ENCODE measurements around the gene TMCC1. TPM values are rescaled to one million over a fixed set of nuclear protein-coding genes. Genes with fewer than 3 reads are reported as not detected.
"Not testable (repeated sequence)": the region's sequence is repeated elsewhere in the genome, so short reads cannot be mapped to it uniquely, and the experiment has no call there.

The TMCC1 gene
- total and polyA plus RNA-seq, 7 experiments from 2014 or later: 2.6 to 39.4 (median 35.5) TPM

DNA sequence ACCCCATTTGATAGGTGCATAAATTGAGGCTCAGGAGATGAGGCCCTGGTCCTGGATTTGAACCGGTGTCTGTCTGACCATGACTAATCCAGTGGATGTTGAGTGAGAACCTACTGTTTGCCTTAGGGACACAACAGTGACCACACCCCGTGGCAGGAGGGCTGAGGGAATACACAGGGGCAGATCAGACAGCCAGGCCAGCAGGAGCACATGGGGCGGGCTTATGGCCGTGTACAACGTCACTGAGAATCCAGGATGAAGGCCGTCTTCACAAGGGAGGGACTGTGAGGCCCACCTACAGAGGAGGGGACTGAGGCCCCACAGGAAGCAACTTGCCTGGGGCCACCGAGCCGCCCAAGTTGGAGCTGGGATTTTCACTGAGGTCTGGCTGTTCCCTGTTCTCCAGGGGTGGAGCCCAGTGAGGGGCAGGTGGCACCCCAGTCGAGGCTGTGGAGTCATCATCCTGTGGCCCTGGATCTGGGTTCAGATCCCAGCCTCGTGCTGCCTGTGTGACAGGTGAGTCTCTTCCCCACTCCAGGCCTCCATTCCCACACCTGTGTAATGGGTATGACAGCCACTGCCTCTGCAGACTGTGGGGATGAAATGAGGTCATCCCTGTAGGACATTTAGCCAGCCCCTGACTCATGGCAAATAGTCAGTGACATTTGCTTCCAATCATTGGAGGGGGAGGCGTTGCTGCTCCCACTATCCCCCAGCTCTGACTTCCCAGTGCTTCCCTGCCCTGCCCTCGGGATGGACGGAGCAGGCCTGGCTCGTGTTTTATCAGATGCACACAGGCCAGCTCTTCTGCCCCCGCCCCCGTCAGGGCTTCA is 280.8 kb downstream of the TMCC1 start:
- H3K27ac Mint-ChIP-seq: no peak overlapping the region
- Histone ChIP-seq H3K36me3 (ENCODE audit: control insufficient read depth in 2 of 3, insufficient read depth in 3 of 3, low read length in 3 of 3) (no peaks in the 10 kb centered on the region), H3K27ac (ENCODE audit: low read depth, low read length) (no peak overlapping the region), H3K27me3 (ENCODE audit: control insufficient read depth in 2 of 2, insufficient read depth in 2 of 2, low read length in 2 of 2) (no peaks in the 10 kb centered on the region), H3K9me3 (ENCODE audit: control insufficient read depth in 2 of 3, low read length in 3 of 3) (no peaks in the 10 kb centered on the region), H3K4me1 (ENCODE audit: control insufficient read depth in 2 of 2, insufficient read depth in 2 of 2, low read length in 2 of 2) (no peaks in the 10 kb centered on the region), H3K4me3 (ENCODE audit: low read length) (no peak overlapping the region)
- H3K9me3 Mint-ChIP-seq: no peaks in the 10 kb centered on the region
- ChIA-PET CTCF (no interaction called here), POLR2A (no interaction called here)
- peaks cover 0 to 18% (median 0%) of the 10 kb centered on the region in 5 donors for H3K27me3 Mint-ChIP-seq
- ATAC-seq (no peak), DNase-seq (no peak)
- peaks cover 5 to 12% (median 7%) of the 10 kb centered on the region in 7 donors for H3K4me1 Mint-ChIP-seq
- intact Hi-C loops (cut with micrococcal nuclease): no loop called here
- no peak overlapping the region for H3K4me3 Mint-ChIP-seq
- no peaks in the 10 kb centered on the region for H3K36me3 Mint-ChIP-seq

GRCh38 chr3:129611812-129612533 is 281.5 kb downstream of the TMCC1 start:
- H3K4me1 ChIP-seq (ENCODE audit: control insufficient read depth in 2 of 2, insufficient read depth in 2 of 2, low read length in 2 of 2): peaks cover 0 to 6% of the 10 kb centered on the region in 2 donors
- ChIA-PET POLR2A (no interaction called here), CTCF (no interaction called here)
- H3K27me3 ChIP-seq (ENCODE audit: control insufficient read depth in 2 of 2, insufficient read depth in 2 of 2, low read length in 2 of 2): no peaks in the 10 kb centered on the region
- no peak for DNase-seq
- H3K36me3 Mint-ChIP-seq: peaks cover 0 to under 1% (median 0%) of the 10 kb centered on the region in 5 donors
- no peak overlapping the region for H3K4me3 ChIP-seq (ENCODE audit: low read length)
- intact Hi-C loops (cut with micrococcal nuclease): no loop called here
- no peak overlapping the region for H3K27ac ChIP-seq (ENCODE audit: low read depth, low read length)
- peaks cover 0 to 26% (median 0%) of the 10 kb centered on the region in 5 donors for H3K27me3 Mint-ChIP-seq
- H3K4me3 Mint-ChIP-seq: no peak overlapping the region
- H3K4me1 Mint-ChIP-seq: peaks cover 6 to 14% (median 9%) of the 10 kb centered on the region in 7 donors
- no peaks in the 10 kb centered on the region for H3K9me3 ChIP-seq (ENCODE audit: control insufficient read depth in 2 of 3, low read length in 3 of 3)
- no peaks in the 10 kb centered on the region for H3K9me3 Mint-ChIP-seq
- H3K27ac Mint-ChIP-seq: no peak overlapping the region
- ATAC-seq: no peak
- H3K36me3 ChIP-seq (ENCODE audit: control insufficient read depth in 2 of 3, insufficient read depth in 3 of 3, low read length in 3 of 3): no peaks in the 10 kb centered on the region

GRCh38 chr3:129611446-129611800 is 282.1 kb downstream of the TMCC1 start:
- Mint-ChIP-seq H3K4me1 (peaks cover 6 to 15% (median 9%) of the 10 kb centered on the region in 7 donors), H3K27ac (peak overlapping the region in 1 of 9 donors; percentile 36), H3K9me3 (no peaks in the 10 kb centered on the region), H3K36me3 (peaks cover 0 to 2% (median 0%) of the 10 kb centered on the region in 5 donors), H3K4me3 (no peak overlapping the region), H3K27me3 (peaks cover 0 to 28% (median 0%) of the 10 kb centered on the region in 5 donors)
- DNase-seq: no peak
- Histone ChIP-seq H3K9me3 (ENCODE audit: control insufficient read depth in 2 of 3, low read length in 3 of 3) (no peaks in the 10 kb centered on the region), H3K36me3 (ENCODE audit: control insufficient read depth in 2 of 3, insufficient read depth in 3 of 3, low read length in 3 of 3) (no peaks in the 10 kb centered on the region), H3K27ac (ENCODE audit: low read depth, low read length) (no peak overlapping the region), H3K27me3 (ENCODE audit: control insufficient read depth in 2 of 2, insufficient read depth in 2 of 2, low read length in 2 of 2) (no peaks in the 10 kb centered on the region), H3K4me1 (ENCODE audit: control insufficient read depth in 2 of 2, insufficient read depth in 2 of 2, low read length in 2 of 2) (peaks cover 0 to 6% of the 10 kb centered on the region in 2 donors), H3K4me3 (ENCODE audit: low read length) (no peak overlapping the region)
- intact Hi-C loops (cut with micrococcal nuclease): no loop called here
- no peak for ATAC-seq
- CTCF ChIA-PET: no interaction called here
- POLR2A ChIA-PET: no interaction called here

DNA sequence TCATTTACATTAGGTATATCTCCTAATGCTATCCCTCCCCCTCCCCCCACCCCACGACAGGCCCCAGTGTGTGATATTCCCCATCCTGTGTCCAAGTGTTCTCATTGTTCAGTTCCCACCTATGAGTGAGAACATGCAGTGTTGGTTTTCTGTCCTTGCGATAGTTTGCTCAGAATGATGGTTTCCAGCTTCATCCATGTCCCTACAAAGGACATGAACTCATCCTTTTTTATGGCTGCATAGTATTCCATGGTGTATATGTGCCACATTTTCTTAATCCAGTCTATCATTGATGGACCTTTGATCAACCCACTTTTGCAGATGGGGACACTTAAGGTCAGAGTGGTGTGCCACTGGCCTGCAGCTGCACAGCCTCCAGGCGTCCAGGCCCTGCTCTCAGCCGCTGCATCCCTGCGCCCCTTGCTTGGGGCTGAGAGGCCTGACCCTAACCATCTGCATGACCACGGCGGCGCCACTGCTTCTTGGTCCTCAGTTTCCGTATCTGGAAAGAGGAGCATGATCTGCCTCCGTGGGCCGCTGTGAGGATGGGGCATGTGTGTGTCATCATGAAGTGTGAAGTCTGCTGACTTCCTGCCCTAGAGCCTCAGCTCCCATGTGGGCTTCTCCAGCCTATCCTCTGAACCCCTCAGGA is 282.6 kb downstream of the TMCC1 start:
- ATAC-seq; H3K9me3 ChIP-seq (ENCODE audit: control insufficient read depth in 2 of 3, low read length in 3 of 3); H3K4me3 ChIP-seq (ENCODE audit: low read length); H3K4me3 Mint-ChIP-seq; DNase-seq; H3K27ac ChIP-seq (ENCODE audit: low read depth, low read length); CTCF ChIA-PET; H3K9me3 Mint-ChIP-seq; H3K27me3 ChIP-seq (ENCODE audit: control insufficient read depth in 2 of 2, insufficient read depth in 2 of 2, low read length in 2 of 2); H3K36me3 ChIP-seq (ENCODE audit: control insufficient read depth in 2 of 3, insufficient read depth in 3 of 3, low read length in 3 of 3); H3K36me3 Mint-ChIP-seq; intact Hi-C loops (cut with micrococcal nuclease); POLR2A ChIA-PET; H3K4me1 ChIP-seq (ENCODE audit: control insufficient read depth in 2 of 2, insufficient read depth in 2 of 2, low read length in 2 of 2): not testable (repeated sequence)
- Mint-ChIP-seq H3K27ac (peak overlapping the region in 2 of 9 donors; percentile 22 to 36), H3K4me1 (peaks cover 6 to 15% (median 9%) of the 10 kb centered on the region in 7 donors), H3K27me3 (peaks cover 0 to 28% (median 0%) of the 10 kb centered on the region in 5 donors)

DNA sequence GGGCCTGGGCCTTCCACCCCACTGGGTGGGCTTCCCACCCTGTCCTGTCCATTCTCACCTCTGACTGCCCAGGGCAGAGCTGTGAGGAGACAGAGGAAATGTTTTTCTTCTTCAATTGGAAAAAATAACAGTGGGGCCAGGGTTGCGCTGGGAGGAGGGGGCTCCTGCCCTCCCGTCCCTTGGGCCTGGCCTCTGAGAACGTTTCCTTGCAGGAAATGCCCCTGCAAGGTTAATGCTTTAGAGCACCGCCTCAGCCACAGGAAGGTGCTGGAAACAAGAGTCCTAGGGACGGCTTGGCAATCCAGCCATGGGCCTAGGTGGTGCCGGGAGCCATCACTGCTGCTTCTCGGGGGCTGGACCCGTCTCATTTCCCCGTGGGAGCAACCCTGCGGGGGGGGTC is 283.2 kb downstream of the TMCC1 start:
- Histone ChIP-seq H3K27ac (ENCODE audit: low read depth, low read length) (no peak overlapping the region), H3K4me3 (ENCODE audit: low read length) (no peak overlapping the region), H3K27me3 (ENCODE audit: control insufficient read depth in 2 of 2, insufficient read depth in 2 of 2, low read length in 2 of 2) (no peaks in the 10 kb centered on the region), H3K4me1 (ENCODE audit: control insufficient read depth in 2 of 2, insufficient read depth in 2 of 2, low read length in 2 of 2) (peaks cover 0 to 6% of the 10 kb centered on the region in 2 donors), H3K36me3 (ENCODE audit: control insufficient read depth in 2 of 3, insufficient read depth in 3 of 3, low read length in 3 of 3) (no peaks in the 10 kb centered on the region), H3K9me3 (ENCODE audit: control insufficient read depth in 2 of 3, low read length in 3 of 3) (no peaks in the 10 kb centered on the region)
- H3K27me3 Mint-ChIP-seq: peaks cover 0 to 33% (median 4%) of the 10 kb centered on the region in 5 donors
- DNase-seq (no peak), ATAC-seq (no peak)
- no peak overlapping the region for H3K27ac Mint-ChIP-seq
- CTCF ChIA-PET: no interaction called here
- peaks cover 0 to 4% (median 0%) of the 10 kb centered on the region in 5 donors for H3K36me3 Mint-ChIP-seq
- POLR2A ChIA-PET: no interaction called here
- H3K9me3 Mint-ChIP-seq: peaks cover 0 to 1% (median 0%) of the 10 kb centered on the region in 11 donors
- H3K4me1 Mint-ChIP-seq: peaks cover 11 to 17% (median 14%) of the 10 kb centered on the region in 7 donors
- intact Hi-C loops (cut with micrococcal nuclease): no loop called here
- no peak overlapping the region for H3K4me3 Mint-ChIP-seq

DNA sequence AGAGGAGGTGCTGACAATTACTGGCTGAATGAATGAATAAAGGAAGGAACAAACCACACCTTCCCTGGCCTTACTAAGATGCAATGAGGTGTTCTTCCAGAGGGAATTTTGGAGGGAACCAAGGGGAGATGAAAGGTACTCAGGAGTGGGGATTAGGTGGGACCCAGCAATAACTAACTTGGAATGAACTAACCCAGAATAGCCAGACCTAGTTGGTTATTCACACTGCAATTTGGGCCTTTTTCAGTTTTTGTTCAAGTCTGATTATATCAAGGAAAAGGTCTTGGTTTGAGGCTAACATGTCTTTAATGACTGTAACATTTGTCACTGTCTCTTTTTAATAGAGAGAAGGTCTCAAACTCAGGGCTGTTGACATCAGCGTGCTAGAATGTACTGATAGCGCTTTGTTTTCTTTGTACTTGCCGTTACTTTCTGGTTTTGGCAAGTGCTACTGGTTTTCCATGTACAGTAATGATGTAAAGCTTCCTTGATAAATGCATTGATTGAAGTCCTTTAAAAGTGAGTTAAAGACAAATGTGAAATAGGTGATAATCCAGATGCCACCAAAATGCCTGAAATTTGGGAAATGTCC is 283.8 kb downstream of the TMCC1 start:
- Histone ChIP-seq H3K27me3 (ENCODE audit: control insufficient read depth in 2 of 2, insufficient read depth in 2 of 2, low read length in 2 of 2) (peaks cover 0 to 4% of the 10 kb centered on the region in 2 donors), H3K36me3 (ENCODE audit: control insufficient read depth in 2 of 3, insufficient read depth in 3 of 3, low read length in 3 of 3) (no peaks in the 10 kb centered on the region), H3K27ac (ENCODE audit: low read depth, low read length) (no peak overlapping the region), H3K4me3 (ENCODE audit: low read length) (no peak overlapping the region), H3K9me3 (ENCODE audit: control insufficient read depth in 2 of 3, low read length in 3 of 3) (no peaks in the 10 kb centered on the region), H3K4me1 (ENCODE audit: control insufficient read depth in 2 of 2, insufficient read depth in 2 of 2, low read length in 2 of 2) (peaks cover 0 to 6% of the 10 kb centered on the region in 2 donors)
- POLR2A ChIA-PET: interaction anchor here (0.6 kb wide), 1 partner anchor 175 kb away, joined by 3 read pairs; no protein-coding TSS in a partner anchor
- Mint-ChIP-seq H3K36me3 (peaks cover 0 to 4% (median 0%) of the 10 kb centered on the region in 5 donors), H3K27ac (peak overlapping the region in 5 of 9 donors; percentile 1 to 78 (median 14)), H3K4me1 (peaks cover 11 to 18% (median 14%) of the 10 kb centered on the region in 7 donors), H3K4me3 (peak overlapping the region in 1 of 10 donors; percentile 15), H3K27me3 (peaks cover 0 to 39% (median 5%) of the 10 kb centered on the region in 5 donors), H3K9me3 (peaks cover 0 to 1% (median 0%) of the 10 kb centered on the region in 11 donors)
- intact Hi-C loops (cut with micrococcal nuclease): loop anchor here (5.0 to 10.0 kb wide), 2 partner anchors 115 to 503 kb away; no protein-coding TSS in a partner anchor
- no peak for ATAC-seq
- DNase-seq: no peak
- CTCF ChIA-PET: no interaction called here

Data from naive thymus-derived CD4-positive, alpha-beta T cell (primary cell).